ENCODE results near the gene ENTREP1. TPM values are rescaled to one million over a fixed set of nuclear protein-coding genes. Genes with fewer than 3 reads are reported as not detected.

Gene ENTREP1
- total RNA-seq, 1 experiment from 2014 or later: 0.35 TPM

- intact Hi-C loops (cut with micrococcal nuclease; ENCODE audit: unreplicated experiment): no loop called here
- Histone ChIP-seq H3F3A (ENCODE audit: insufficient read depth, low read depth) (no peaks in the 10 kb centered on the region), H3K36me3 (ENCODE audit: low read depth) (no peaks in the 10 kb centered on the region), H4K20me1 (ENCODE audit: insufficient read depth) (no peaks in the 10 kb centered on the region), H3K4me1 (replicated peaks; ENCODE audit: insufficient read depth) (no peaks in the 10 kb centered on the region), H2AFZ (no peak overlapping the region), H3K4me2 (no peak overlapping the region), H3K79me2 (ENCODE audit: low read depth) (no peaks in the 10 kb centered on the region), H3K27me3 (ENCODE audit: insufficient read depth, low read depth) (no peaks in the 10 kb centered on the region), H3K9me2 (ENCODE audit: insufficient read depth) (no peaks in the 10 kb centered on the region), H3K9me3 (ENCODE audit: insufficient read depth, low read depth) (0 out of 2 replicates have a peak, but pooled peaks cover 3% of the 10 kb centered on the region), H3K27ac (no peak overlapping the region), H3K4me3 (no peak overlapping the region)
- CTCF ChIA-PET: no interaction called here
- BruUV-seq (replicated peaks): no TSS peak
- DNase-seq: no peak
- TF ChIP-seq EZH2 (IDR thresholded peaks at IDR 0.05; ENCODE audit: low read depth): no peak
- TF ChIP-seq, protein P1, sequence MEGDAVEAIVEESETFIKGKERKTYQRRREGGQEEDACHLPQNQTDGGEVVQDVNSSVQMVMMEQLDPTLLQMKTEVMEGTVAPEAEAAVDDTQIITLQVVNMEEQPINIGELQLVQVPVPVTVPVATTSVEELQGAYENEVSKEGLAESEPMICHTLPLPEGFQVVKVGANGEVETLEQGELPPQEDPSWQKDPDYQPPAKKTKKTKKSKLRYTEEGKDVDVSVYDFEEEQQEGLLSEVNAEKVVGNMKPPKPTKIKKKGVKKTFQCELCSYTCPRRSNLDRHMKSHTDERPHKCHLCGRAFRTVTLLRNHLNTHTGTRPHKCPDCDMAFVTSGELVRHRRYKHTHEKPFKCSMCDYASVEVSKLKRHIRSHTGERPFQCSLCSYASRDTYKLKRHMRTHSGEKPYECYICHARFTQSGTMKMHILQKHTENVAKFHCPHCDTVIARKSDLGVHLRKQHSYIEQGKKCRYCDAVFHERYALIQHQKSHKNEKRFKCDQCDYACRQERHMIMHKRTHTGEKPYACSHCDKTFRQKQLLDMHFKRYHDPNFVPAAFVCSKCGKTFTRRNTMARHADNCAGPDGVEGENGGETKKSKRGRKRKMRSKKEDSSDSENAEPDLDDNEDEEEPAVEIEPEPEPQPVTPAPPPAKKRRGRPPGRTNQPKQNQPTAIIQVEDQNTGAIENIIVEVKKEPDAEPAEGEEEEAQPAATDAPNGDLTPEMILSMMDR (conservative IDR thresholded peaks at IDR 0.05): no peak
- POLR2A ChIA-PET (ENCODE audit: unreplicated experiment): no interaction called here
These were observed 10.5 kb upstream of the ENTREP1 start for GRCh38 chr9:69314547-69314946.

GRCh38 chr9:69317081-69317480, 7.9 kb upstream of the ENTREP1 start:
- BruUV-seq (replicated peaks): no TSS peak
- H3K79me2 ChIP-seq (ENCODE audit: low read depth): no peaks in the 10 kb centered on the region
- H3K36me3 ChIP-seq (ENCODE audit: low read depth): no peaks in the 10 kb centered on the region
- ChIA-PET POLR2A (ENCODE audit: unreplicated experiment) (no interaction called here), CTCF (no interaction called here)
- H3K4me1 ChIP-seq (replicated peaks; ENCODE audit: insufficient read depth): no peaks in the 10 kb centered on the region
- H3K27me3 ChIP-seq (ENCODE audit: insufficient read depth, low read depth): no peaks in the 10 kb centered on the region
- TF ChIP-seq, protein P1 (conservative IDR thresholded peaks at IDR 0.05): no peak
- no peak for TF ChIP-seq EZH2 (IDR thresholded peaks at IDR 0.05; ENCODE audit: low read depth)
- H3F3A ChIP-seq (ENCODE audit: insufficient read depth, low read depth): no peaks in the 10 kb centered on the region
- intact Hi-C loops (cut with micrococcal nuclease; ENCODE audit: unreplicated experiment): no loop called here
- H3K9me2 ChIP-seq (ENCODE audit: insufficient read depth): no peaks in the 10 kb centered on the region
- no peak for DNase-seq
- H3K4me3 ChIP-seq: no peak overlapping the region
- H3K4me2 ChIP-seq: no peak overlapping the region
- no peak overlapping the region for H2AFZ ChIP-seq
- H3K9me3 ChIP-seq (ENCODE audit: insufficient read depth, low read depth): 0 out of 2 replicates have a peak, but pooled peaks cover 3% of the 10 kb centered on the region
- H4K20me1 ChIP-seq (ENCODE audit: insufficient read depth): no peaks in the 10 kb centered on the region
- H3K27ac ChIP-seq: no peak overlapping the region

DNA sequence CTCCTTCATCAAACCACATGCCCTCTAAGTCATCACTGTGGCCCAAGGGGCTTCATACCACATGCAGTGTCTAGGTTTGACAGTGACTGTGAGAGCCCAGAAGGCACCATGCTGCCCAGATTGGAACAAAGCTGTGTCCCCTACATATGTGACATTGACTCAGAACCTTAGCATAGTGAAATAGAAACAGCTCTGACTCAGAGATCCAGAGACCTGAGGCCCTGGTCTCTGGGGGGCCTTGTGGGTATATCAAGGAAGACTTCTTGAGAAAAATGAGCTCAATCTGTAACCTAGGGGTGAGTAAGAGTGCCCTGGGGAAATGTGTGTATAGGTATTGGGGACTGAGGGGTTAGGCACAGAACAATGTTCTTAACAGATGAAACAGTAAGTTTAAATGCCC, 7.1 kb upstream of the ENTREP1 start:
- no peaks in the 10 kb centered on the region for H3K9me3 ChIP-seq (ENCODE audit: insufficient read depth, low read depth)
- no peaks in the 10 kb centered on the region for H3K9me2 ChIP-seq (ENCODE audit: insufficient read depth)
- DNase-seq: no peak
- intact Hi-C loops (cut with micrococcal nuclease; ENCODE audit: unreplicated experiment): no loop called here
- H3K4me3 ChIP-seq: no peak overlapping the region
- H3K27me3 ChIP-seq (ENCODE audit: insufficient read depth, low read depth): no peaks in the 10 kb centered on the region
- no peaks in the 10 kb centered on the region for H3K79me2 ChIP-seq (ENCODE audit: low read depth)
- CTCF ChIA-PET: no interaction called here
- no peaks in the 10 kb centered on the region for H3K36me3 ChIP-seq (ENCODE audit: low read depth)
- H3K27ac ChIP-seq: no peak overlapping the region
- H3K4me1 ChIP-seq (replicated peaks; ENCODE audit: insufficient read depth): no peaks in the 10 kb centered on the region
- H4K20me1 ChIP-seq (ENCODE audit: insufficient read depth): no peaks in the 10 kb centered on the region
- no peak overlapping the region for H2AFZ ChIP-seq
- BruUV-seq (replicated peaks): no TSS peak
- no peak for TF ChIP-seq EZH2 (IDR thresholded peaks at IDR 0.05; ENCODE audit: low read depth)
- TF ChIP-seq, protein P1 (conservative IDR thresholded peaks at IDR 0.05): no peak
- H3K4me2 ChIP-seq: no peak overlapping the region
- no peaks in the 10 kb centered on the region for H3F3A ChIP-seq (ENCODE audit: insufficient read depth, low read depth)
- POLR2A ChIA-PET (ENCODE audit: unreplicated experiment): no interaction called here
